NCI-H226 (cell line): Measurements from ENCODE around the gene TBRG4.

Experiments used
- DNase-seq: peaks from one replicate; pipeline ENCODE4 v3.0.0-alpha.2; 2015

TBRG4 gene

GRCh38 chr7:45088146-45088701 is 23.3 kb downstream of the TBRG4 start:
- no peak for DNase-seq

DNA sequence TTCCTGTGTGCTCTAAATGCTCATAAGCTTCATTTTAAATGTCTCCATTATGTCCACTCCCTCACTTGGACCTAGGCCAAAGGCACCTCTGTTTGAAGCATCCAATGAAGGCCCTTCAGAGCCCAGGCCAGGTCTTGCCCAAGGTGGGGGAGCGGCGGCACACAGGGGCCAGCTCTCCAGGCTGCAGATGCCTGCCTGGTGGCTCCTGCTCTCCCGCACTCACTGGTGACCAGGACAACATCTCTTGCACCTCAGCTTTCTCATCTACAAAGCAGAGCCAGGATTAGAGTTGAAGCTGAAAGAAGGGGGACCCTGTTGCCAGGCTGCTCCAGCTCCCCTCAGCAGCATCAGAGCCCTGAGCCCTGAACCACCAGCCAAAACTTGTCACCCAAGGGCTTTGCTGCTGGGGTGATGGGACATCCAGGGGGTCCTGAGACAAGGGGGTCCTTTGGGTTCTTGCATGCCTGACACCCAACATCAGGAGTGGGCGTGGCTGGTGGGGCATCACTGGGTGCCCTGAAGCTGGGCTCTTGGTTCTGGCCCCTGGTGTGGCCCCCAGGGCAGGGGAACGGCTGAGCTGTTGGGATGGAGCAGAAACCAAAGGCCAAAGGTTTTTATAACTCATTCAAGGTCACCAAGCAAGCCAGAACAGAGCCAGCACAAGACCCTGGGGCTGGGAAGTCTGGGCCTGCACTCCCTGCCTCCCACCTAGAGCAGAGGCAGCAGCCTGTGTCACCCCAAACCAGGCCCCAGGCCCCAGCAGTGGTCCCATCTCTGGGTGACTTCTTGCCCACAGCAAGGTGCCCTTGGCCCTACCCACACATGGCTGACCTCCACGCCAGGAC is 24.0 kb downstream of the TBRG4 start:
- DNase-seq: no peak

GRCh38 chr7:45086331-45087065 is 25.0 kb downstream of the TBRG4 start:
- DNase-seq: no peak

DNA sequence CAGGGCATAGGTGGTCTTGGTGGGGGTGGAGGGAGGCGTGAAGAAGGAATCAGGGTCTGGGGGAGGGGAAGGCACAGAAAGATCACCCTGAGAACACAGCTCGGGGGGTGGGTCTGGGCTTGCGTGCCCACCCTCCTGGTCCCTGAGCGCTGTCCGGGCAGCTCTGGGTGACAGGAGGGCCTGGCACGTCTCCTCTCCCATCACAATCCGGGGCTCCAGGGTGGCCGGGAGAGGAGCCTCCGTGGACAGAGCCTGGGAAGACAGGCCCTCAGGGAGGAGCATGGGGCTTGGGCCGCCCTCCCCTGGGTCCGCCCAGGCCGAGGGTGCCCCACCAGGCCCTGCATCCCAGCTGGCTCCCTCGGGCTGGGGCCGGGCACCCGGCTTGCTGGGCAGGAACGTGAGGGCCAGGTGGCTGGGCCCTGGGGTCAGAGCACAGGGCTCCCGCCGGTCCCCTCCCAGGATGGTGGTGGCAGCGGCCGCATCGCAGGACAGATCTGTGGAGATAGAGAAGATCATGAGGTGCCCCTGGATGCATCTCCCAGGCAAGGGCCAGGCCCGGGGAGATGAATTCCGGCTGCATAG is 25.8 kb downstream of the TBRG4 start:
- no peak for DNase-seq

- DNase-seq: no peak
Observed at GRCh38 chr7:45084901-45085618, 26.4 kb downstream of the TBRG4 start.

DNA sequence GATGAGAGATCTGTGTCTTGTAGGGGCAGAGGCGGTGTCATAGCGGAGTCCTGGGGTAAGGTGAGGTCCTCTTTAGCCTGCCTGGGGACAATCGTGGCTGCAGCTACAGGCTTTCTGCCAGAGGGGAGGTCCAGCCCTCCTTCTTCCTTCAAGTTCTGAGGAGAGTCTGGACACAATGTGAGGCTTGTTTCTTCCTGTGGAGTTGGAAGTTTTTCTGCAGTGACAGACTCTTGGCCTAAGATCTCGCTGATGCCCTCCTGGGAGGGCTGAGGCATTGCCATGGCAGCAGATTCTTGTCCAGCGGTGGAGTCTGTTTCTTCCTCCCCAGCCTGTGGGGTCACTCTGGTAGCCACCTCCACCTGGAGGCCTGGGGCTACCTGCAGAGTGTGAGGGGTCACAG is 27.2 kb downstream of the TBRG4 start:
- no peak for DNase-seq

DNA sequence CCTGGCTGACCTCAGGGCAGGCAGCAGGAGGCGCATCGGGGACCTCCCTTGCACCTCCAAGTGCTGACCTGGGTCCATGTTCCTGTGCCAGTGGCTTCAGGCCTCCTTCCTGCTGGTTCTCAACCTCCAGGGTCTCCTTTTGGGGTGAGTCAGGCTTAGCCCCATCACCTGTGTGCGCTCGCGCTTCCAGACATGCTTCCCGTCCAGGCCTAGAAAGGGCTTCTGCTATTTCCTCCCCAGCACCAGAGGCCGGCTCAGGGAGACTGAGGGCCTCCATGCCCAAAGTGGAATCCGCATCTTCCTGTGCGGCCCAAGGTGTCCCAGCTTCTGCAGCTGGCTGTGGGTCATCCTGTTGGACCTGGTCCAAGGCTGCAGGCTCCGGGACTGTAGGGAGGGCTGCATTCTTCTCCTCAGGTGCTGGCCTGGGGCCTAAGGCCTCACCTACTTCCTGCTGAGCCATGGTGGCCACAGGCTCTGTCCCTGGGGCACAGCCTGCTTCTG is 28.6 kb downstream of the TBRG4 start:
- DNase-seq: no peak

DNA sequence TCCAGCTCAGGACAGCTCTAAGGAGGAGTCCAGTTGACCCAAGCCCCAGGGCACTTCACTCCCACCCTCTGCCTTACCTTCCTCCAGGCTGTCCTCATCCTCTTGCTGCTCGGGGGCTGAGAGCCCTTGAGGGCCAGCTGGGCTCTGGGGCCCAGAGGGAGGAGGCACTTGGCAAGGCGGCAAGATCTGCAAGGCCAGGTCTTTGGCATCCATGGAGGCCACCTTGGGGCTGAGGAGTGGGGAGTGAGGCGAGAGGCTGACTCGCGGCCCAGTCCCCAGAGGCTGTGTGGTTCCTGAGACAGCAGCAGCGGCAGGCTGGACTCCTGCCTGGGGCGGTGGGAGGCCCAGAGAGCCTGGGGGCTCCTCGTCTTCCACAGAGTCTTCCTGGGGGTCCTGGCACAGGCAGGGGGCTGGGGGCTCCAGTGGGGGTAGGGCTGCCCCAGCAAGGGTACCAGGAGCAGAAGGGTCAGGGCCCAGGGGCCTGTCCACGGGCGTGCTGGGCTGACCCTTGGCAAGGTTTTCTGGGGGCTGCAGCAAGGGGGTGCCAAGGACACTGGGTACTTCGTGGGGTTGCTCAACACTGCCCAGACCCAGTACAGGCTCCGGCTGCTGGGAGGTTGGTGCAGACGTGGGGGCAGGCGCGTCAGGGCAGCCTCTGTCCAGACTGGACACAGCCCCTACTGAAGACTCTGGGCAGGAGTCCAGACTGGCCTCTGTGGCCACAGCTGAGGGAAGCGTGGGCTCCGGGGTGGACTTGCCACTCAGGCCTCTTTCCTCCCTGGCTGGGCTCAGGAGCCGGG is 29.3 kb downstream of the TBRG4 start:
- no peak for DNase-seq

- no peak for DNase-seq
Observed at GRCh38 chr7:45081670-45081974, 29.9 kb downstream of the TBRG4 start.

DNA sequence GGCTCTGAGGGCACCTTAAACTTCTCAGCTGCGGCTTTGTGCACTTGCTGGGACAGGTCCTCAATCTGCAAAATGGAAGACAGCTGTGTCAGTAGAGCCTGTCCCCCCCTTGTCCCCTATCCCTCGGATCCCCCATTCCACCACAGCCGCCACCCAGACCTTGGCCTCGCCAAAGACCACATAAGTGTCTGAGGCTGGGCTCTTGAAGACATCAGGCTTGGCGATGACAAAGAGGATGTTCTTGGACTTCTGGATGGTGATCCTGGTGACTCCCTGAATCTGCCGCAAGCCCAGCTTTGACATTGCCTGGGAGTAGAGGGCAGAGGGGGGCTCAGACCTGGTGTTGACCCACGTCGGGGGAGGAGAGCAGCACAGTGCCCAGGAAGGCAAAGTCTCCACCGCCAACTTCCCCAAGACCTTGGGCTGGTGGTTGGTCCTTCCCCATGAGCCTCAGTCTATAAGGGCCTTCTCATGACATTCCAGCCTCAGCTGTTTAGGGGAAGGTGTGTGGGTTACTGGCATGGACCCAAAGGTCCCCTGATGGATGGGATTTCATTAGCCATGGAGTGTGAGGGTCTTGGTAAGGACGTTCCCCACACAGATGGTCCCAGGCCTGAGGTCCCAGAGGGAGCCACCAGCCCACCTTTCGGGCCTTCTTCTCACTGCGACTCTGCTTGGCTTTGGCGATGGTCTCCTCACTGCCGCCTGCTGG is 30.4 kb downstream of the TBRG4 start:
- DNase-seq: no peak

DNA sequence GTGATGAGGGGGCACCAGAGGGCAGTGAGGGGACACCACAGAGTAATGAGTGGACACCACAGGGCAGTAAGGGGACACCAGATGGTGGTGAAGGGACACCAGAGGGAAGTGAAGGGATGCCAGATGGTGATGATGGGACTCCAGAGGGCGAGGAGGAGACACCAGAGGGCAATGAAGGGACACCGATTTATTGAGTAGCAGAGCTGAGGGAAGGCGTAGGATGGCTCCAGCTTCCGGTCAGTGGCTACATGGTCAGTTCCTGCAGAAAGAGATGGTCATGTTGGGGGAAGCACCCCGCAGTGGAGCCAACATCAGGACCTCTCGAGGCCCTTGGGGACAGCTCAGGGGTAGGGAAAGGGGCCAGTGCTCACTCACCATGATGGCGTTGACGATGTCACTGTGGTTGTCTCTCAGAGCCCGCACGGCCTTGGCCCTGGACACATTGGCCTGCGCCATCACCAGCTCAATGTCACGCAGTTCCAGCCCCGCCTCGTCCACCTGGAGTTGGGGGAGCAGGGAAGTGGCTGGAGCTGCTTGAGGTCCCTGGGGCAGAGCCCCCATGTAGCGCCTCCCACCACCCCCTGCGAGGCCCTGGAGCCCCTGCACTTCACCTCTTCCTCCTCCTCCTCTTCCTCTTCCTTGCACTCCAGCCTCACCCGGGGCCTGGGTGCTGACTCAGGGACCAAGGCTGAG is 31.1 kb downstream of the TBRG4 start:
- DNase-seq: no peak

DNA sequence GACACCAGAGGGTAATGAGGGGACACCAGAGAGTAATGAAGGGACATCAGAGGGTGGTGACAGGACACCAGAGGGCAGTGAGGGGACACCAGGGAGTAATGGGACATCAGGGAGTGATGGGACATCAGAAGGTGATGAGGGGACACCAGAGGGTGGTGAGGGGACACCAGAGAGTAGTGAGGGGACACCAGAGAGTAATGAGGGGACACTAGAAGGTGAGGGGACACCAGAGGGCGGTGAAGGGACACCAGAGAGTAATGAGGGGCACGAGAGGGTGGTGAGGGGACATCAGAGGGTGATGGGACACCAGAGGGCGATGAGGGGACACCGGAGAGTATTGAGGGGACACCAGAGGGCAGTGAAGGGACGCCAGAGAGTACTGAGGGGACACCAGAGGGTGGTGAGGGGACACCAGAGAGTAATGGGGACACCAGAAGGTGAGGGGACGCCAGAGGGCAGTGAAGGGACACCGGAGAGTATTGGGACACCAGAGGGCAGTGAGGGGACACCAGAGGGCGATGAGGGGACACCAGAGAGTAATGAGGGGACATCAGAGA is 33.3 kb downstream of the TBRG4 start:
- DNase-seq: no peak

GRCh38 chr7:45077579-45077978 is 33.9 kb downstream of the TBRG4 start:
- DNase-seq: no peak

DNA sequence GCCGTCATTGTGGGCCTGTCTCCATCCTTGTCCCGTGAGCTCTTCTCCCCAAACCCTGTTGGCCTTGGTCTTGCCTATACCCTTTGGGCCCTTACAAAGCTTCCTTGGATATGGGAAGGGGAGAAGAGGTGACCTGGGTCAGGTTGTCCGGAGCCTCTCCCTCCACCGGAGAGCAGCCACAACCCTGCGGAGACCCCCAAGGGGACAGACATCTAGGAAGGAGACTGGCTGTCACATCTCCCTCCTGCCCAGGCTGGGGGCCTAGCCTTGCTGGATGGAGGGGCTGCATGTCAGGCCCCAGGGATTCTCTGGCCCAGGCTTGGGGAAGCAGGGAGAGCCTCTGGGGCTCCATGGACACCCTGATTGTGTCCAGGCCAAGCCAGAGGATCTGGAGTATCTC is 34.6 kb downstream of the TBRG4 start:
- DNase-seq: no peak

- DNase-seq: no peak
Observed at GRCh38 chr7:45075871-45076796, 35.4 kb downstream of the TBRG4 start.

DNA sequence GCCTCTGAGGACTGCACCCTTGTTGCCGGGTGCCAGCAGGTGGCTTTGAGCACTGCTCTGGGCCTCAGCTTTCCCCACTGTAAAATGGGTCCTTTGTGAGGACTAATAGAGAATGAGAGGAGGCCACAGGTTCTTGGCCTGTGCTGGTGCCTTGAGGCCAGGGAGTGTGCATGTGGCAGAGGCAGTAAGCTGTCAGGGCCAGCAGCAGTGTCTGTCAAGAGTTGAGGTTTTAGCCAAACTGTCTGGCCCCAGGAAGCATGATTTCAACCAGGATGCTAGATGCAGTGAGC is 36.2 kb downstream of the TBRG4 start:
- no peak for DNase-seq

- no peak for DNase-seq
Observed at GRCh38 chr7:45074528-45075354, 36.8 kb downstream of the TBRG4 start.

- no peak for DNase-seq
Observed at GRCh38 chr7:45073786-45074527, 37.5 kb downstream of the TBRG4 start.
